HepG2 (cell line): ENCODE measurements around the gene USF2. TPM values are rescaled to one million over a fixed set of nuclear protein-coding genes. Genes with fewer than 3 reads are reported as not detected.
A peak's percentile ranks its signal among the peaks of the same experiment; 100 is the strongest.

Experiments
- ATAC-seq: fragments of 200-7000 bp; cut with Tn5 transposase; 3 replicates; pipeline ENCODE4 v1.9.1; 2020; ENCODE audit warnings: mild to moderate bottlenecking, moderate library complexity
- BruUV-seq: library from RNA; stranded (reverse); fragments of 400-500 nt; replicated peaks from 2 replicates; lab custom pipeline; 2021; lab: Mats Ljungman, UMichigan
- CTCF ChIA-PET: fragments of 300-600 bp; formaldehyde crosslinking; extraction: SDS; loops from one replicate; lab custom pipeline; 2021; ENCODE audit warnings: low total read pairs, inconsistent platforms, low intra/inter-chr PET ratio; lab: Yijun Ruan, JAX
- POLR2A ChIA-PET: fragments of 350-600 bp; sonication (Branson Sonifier 250); formaldehyde crosslinking; loops from one replicate; lab custom pipeline; 2020; ENCODE audit warnings: antibody characterized with exemption, inconsistent platforms; lab: Yijun Ruan, JAX
- DNase-seq: peaks from one replicate; pipeline ENCODE4 v3.0.0-alpha.2; 2015; ENCODE audit warnings: low spot score
- FAIRE-seq: peaks from 3 replicates; lab custom pipeline; 2011; peaks lifted over from hg19 to GRCh38; lab: Jason Lieb, UNC
- H2AFZ ChIP-seq: one replicate; pipeline ENCODE4 v1.6.1; 2011; ENCODE audit warnings: low read length, inconsistent platforms
- H3K27ac ChIP-seq: fragments of 300-600 bp; 3 replicates; pipeline ENCODE4 v1.8.0; 2011; ENCODE audit warnings: mixed run types, mild to moderate bottlenecking, mixed read lengths, low read length, inconsistent platforms; ENCODE audit not compliant: insufficient read depth; ENCODE audit errors: extremely low read length
- H3K27me3 ChIP-seq, 2 experiments: fragments of 200-600 bp in 1 of 2; 2 replicates in 1 of 2; 3 replicates in 1 of 2; pipeline versions ENCODE4 v1.6.0 to v1.8.0; 2011; ENCODE audit warnings: low read length in 2 of 2, mild to moderate bottlenecking in 2 of 2, moderate library complexity in 2 of 2, inconsistent platforms in 1 of 2; ENCODE audit not compliant: insufficient read depth in 2 of 2, control insufficient read depth in 1 of 2
- H3K36me3 ChIP-seq, 2 experiments: fragments of 200-600 bp in 1 of 2; replicated peaks in 1 of 2; 2 replicates in 1 of 2; 3 replicates in 1 of 2; pipeline versions ENCODE4 v1.5.1 to v1.8.0; 2011; ENCODE audit warnings: low read length in 2 of 2, inconsistent platforms in 1 of 2; ENCODE audit not compliant: insufficient read depth in 2 of 2, control insufficient read depth in 1 of 2
- H3K4me1 ChIP-seq: 2 replicates; pipeline ENCODE4 v1.5.1; 2012; ENCODE audit warnings: low read length, inconsistent platforms; ENCODE audit not compliant: insufficient read depth
- H3K4me2 ChIP-seq: 2 replicates; pipeline ENCODE4 v1.6.0; 2011; ENCODE audit warnings: low read depth, low read length, inconsistent platforms
- H3K4me3 ChIP-seq, 3 experiments: fragments of 200-600 bp in 1 of 3; sonication (generic), shearing (Covaris generic) in 1 of 3; replicated peaks in 1 of 3; 2 replicates each; pipeline ENCODE4 v1.5.1; 2011 to 2016; ENCODE audit warnings: low read length in 3 of 3, inconsistent platforms in 2 of 3, low read depth in 2 of 3, mild to moderate bottlenecking in 2 of 3, control low read depth in 1 of 3, mixed read lengths in 1 of 3; ENCODE audit not compliant: insufficient read depth in 1 of 3
- H3K79me2 ChIP-seq: one replicate; pipeline ENCODE4 v1.6.1; 2011; ENCODE audit warnings: low read length, inconsistent platforms; ENCODE audit not compliant: insufficient read depth
- H3K9ac ChIP-seq: 2 replicates; pipeline ENCODE4 v1.6.0; 2011; ENCODE audit warnings: mild to moderate bottlenecking, low read depth, low read length, inconsistent platforms; ENCODE audit not compliant: insufficient read depth
- H3K9me3 ChIP-seq: 2 replicates; pipeline ENCODE4 v1.5.1; 2012; ENCODE audit warnings: mild to moderate bottlenecking, low read length
- H4K20me1 ChIP-seq: 2 replicates; pipeline ENCODE4 v1.6.0; 2011; ENCODE audit warnings: inconsistent platforms, mild to moderate bottlenecking, low read length, moderate library complexity; ENCODE audit not compliant: insufficient read depth
- RFXAP ChIP-seq: sonication (generic); formaldehyde crosslinking; IDR thresholded peaks from 2 replicates; pipeline ENCODE4 v1.4.0; 2020; ENCODE audit warnings: missing genetic modification reagents, borderline replicate concordance
- SP2 ChIP-seq: sonication (generic); formaldehyde crosslinking; IDR thresholded peaks from 2 replicates; pipeline ENCODE4 v1.5.1; 2020; ENCODE audit warnings: mild to moderate bottlenecking, missing genetic modification reagents
- ZIK1 ChIP-seq: sonication (generic); formaldehyde crosslinking; IDR thresholded peaks from 2 replicates; pipeline ENCODE4 v1.5.0; 2020; ENCODE audit warnings: mild to moderate bottlenecking, low read depth, missing genetic modification reagents, borderline replicate concordance
- ZNF749 ChIP-seq: sonication (generic); formaldehyde crosslinking; IDR thresholded peaks from 2 replicates; pipeline ENCODE4 v1.8.0; 2022; ENCODE audit warnings: mild to moderate bottlenecking, missing genetic modification reagents, moderate library complexity, borderline replicate concordance
- WGBS: methylation state at CpG from one replicate; pipeline ENCODE4 v1.1.6; 2017; ENCODE audit warnings: low lambda C conversion rate; 5-methylcytosine and 5-hydroxymethylcytosine counted together
- in situ Hi-C: cut with HindIII; loops from 2 replicates; pipeline ENCODE4 v1.10.0; 2017; ENCODE audit warnings: low pct_unique_long_range_greater_than_20kb; ENCODE audit not compliant: extremely low pct_ligation_motif_present
- intact Hi-C: fragments of 100-400 bp; cut with micrococcal nuclease; formaldehyde crosslinking; loops from one replicate; pipeline ENCODE4 v1.10.0; 2022; ENCODE audit not compliant: unreplicated experiment
- polyA plus RNA-seq, 8 experiments: library from polyadenylated mRNA; depleted of rRNA in 3 of 8; stranded (reverse) in 7 of 8; unstranded in 1 of 8; fragments of >200 nt; fragmentation: Illumina TruSeq in 4 of 8; extraction: Trizol in 4 of 8; gene quantifications; 2 replicates each; pipeline versions ENCODE4 v1.2.1 to v1.2.3, GENCODE V29; 2011 to 2016; ENCODE audit warnings: low read depth in 4 of 8, missing spikeins in 1 of 8, mixed read lengths in 1 of 8; ENCODE audit not compliant: insufficient read depth in 1 of 8
- total RNA-seq, 5 experiments: library from RNA; depleted of rRNA; stranded (reverse); fragments of >200 nt; fragmentation: Illumina TruSeq; extraction: Trizol; gene quantifications; 2 replicates each; pipeline ENCODE4 v1.2.3, GENCODE V29; 2016; ENCODE audit warnings: low read depth in 1 of 5
- TF ChIP-seq, protein P1 (sequence below): sonication (generic); formaldehyde crosslinking; IDR thresholded peaks from 2 replicates; pipeline ENCODE4 v1.5.1; 2020; ENCODE audit warnings: mild to moderate bottlenecking, missing genetic modification reagents, moderate library complexity
- TF ChIP-seq, protein P2 (sequence below): IDR thresholded peaks from 2 replicates; pipeline ENCODE4 v1.6.1; 2016; ENCODE audit warnings: mild to moderate bottlenecking, missing biosample characterization, missing genetic modification reagents
- TF ChIP-seq, protein P3 (sequence below), 2 experiments: fragments of 450-650 bp in 1 of 2; sonication (generic) in 1 of 2; formaldehyde crosslinking in 1 of 2; IDR thresholded peaks; 2 replicates each; pipeline versions ENCODE4 v1.6.1 to v1.8.0; 2016 to 2022; ENCODE audit warnings: antibody characterized with exemption in 1 of 2, mild to moderate bottlenecking in 1 of 2, missing genetic modification reagents in 1 of 2

Gene USF2
- total and polyA plus RNA-seq, 2 of the 13 experiments (the other 11 are each of a cell fraction or from before 2014, with no cell fraction given) = 54.9 to 106 TPM

DNA sequence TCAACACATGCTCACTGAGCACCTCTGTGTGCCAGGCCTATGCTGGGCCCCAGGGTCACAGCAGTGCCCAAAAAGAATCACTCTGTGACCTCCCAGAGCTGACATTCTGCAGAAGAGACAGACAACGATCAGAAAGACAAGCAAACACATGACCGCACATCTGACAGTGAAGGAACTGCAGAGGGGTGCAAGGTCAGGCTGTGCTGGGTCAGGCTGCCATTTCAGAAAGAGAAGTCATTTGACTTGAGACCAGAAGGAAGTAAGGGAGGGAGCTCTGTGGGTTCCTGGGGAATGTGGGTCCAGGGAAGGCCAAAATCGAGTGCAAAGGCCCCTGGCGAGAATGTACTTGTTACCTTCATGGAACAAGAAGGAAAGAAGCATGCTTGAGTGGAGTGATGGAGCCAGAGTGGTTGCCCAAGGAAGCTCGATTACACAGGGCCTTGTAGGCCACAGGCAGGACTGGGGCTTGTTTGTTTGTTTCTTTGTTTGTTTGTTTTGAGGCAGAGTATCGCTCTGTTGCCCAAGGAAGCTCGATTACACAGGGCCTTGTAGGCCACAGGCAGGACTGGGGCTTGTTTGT lies 48.8 kb downstream of the USF2 start:
- H3K27me3 ChIP-seq = no peaks in the 10 kb centered on the region
- BruUV-seq = no TSS peak
- in situ Hi-C loops = no loop called here
- POLR2A ChIA-PET = interaction anchor here (2.6 kb wide), 1 partner anchor 9 kb away, joined by 16 read pairs; no protein-coding TSS in a partner anchor
- peak overlapping the region; percentile 30 for H2AFZ ChIP-seq
- peak overlapping the region; percentile 78 for H3K27ac ChIP-seq
- H4K20me1 ChIP-seq = no peaks in the 10 kb centered on the region
- no peaks in the 10 kb centered on the region for H3K9me3 ChIP-seq
- H3K79me2 ChIP-seq = no peaks in the 10 kb centered on the region
- CTCF ChIA-PET = no interaction called here
- no peaks in the 10 kb centered on the region for H3K36me3 ChIP-seq
- peak; percentile 2; the same call in 1 of the 3 replicates for ATAC-seq
- peak overlapping the region; percentile 71 for H3K4me2 ChIP-seq
- intact Hi-C loops = no loop called here
- DNase-seq = peak; percentile 39
- H3K4me3 ChIP-seq = no peak overlapping the region; a peak in 1 of 6 replicates
- peak overlapping the region; percentile 52 for H3K9ac ChIP-seq
- FAIRE-seq = peak; percentile 77
- 58% methylated on average over 7 of the region's 7 CpGs for WGBS
- H3K4me1 ChIP-seq = peaks cover 69% of the 10 kb centered on the region
- no peak for TF ChIP-seq SP2 (CRISPR knock-in tag)
- no peak for TF ChIP-seq ZIK1
- TF ChIP-seq, protein P1, sequence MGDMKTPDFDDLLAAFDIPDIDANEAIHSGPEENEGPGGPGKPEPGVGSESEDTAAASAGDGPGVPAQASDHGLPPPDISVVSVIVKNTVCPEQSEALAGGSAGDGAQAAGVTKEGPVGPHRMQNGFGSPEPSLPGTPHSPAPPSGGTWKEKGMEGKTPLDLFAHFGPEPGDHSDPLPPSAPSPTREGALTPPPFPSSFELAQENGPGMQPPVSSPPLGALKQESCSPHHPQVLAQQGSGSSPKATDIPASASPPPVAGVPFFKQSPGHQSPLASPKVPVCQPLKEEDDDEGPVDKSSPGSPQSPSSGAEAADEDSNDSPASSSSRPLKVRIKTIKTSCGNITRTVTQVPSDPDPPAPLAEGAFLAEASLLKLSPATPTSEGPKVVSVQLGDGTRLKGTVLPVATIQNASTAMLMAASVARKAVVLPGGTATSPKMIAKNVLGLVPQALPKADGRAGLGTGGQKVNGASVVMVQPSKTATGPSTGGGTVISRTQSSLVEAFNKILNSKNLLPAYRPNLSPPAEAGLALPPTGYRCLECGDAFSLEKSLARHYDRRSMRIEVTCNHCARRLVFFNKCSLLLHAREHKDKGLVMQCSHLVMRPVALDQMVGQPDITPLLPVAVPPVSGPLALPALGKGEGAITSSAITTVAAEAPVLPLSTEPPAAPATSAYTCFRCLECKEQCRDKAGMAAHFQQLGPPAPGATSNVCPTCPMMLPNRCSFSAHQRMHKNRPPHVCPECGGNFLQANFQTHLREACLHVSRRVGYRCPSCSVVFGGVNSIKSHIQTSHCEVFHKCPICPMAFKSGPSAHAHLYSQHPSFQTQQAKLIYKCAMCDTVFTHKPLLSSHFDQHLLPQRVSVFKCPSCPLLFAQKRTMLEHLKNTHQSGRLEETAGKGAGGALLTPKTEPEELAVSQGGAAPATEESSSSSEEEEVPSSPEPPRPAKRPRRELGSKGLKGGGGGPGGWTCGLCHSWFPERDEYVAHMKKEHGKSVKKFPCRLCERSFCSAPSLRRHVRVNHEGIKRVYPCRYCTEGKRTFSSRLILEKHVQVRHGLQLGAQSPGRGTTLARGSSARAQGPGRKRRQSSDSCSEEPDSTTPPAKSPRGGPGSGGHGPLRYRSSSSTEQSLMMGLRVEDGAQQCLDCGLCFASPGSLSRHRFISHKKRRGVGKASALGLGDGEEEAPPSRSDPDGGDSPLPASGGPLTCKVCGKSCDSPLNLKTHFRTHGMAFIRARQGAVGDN (CRISPR knock-in tag) = no peak; the same call in 1 of the 2 replicates
- TF ChIP-seq RFXAP (CRISPR knock-in tag) = no peak
- TF ChIP-seq, protein P2, sequence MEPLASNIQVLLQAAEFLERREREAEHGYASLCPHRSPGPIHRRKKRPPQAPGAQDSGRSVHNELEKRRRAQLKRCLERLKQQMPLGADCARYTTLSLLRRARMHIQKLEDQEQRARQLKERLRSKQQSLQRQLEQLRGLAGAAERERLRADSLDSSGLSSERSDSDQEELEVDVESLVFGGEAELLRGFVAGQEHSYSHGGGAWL (CRISPR knock-in tag) = no peak
- TF ChIP-seq, protein P3, sequence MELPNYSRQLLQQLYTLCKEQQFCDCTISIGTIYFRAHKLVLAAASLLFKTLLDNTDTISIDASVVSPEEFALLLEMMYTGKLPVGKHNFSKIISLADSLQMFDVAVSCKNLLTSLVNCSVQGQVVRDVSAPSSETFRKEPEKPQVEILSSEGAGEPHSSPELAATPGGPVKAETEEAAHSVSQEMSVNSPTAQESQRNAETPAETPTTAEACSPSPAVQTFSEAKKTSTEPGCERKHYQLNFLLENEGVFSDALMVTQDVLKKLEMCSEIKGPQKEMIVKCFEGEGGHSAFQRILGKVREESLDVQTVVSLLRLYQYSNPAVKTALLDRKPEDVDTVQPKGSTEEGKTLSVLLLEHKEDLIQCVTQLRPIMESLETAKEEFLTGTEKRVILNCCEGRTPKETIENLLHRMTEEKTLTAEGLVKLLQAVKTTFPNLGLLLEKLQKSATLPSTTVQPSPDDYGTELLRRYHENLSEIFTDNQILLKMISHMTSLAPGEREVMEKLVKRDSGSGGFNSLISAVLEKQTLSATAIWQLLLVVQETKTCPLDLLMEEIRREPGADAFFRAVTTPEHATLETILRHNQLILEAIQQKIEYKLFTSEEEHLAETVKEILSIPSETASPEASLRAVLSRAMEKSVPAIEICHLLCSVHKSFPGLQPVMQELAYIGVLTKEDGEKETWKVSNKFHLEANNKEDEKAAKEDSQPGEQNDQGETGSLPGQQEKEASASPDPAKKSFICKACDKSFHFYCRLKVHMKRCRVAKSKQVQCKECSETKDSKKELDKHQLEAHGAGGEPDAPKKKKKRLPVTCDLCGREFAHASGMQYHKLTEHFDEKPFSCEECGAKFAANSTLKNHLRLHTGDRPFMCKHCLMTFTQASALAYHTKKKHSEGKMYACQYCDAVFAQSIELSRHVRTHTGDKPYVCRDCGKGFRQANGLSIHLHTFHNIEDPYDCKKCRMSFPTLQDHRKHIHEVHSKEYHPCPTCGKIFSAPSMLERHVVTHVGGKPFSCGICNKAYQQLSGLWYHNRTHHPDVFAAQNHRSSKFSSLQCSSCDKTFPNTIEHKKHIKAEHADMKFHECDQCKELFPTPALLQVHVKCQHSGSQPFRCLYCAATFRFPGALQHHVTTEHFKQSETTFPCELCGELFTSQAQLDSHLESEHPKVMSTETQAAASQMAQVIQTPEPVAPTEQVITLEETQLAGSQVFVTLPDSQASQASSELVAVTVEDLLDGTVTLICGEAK (IDR thresholded peaks at IDR 0.05) = no peak
- TF ChIP-seq, protein P3 (CRISPR knock-in tag; IDR thresholded peaks at IDR 0.05) = no peak
- TF ChIP-seq ZNF749 (CRISPR knock-in tag) = no peak
